DMS79 (cell line): ENCODE data around the gene ADNP.
"Not testable (repeated sequence)": the region's sequence is repeated elsewhere in the genome, so short reads cannot be mapped to it uniquely, and the experiment has no call there.

Experiments
- DNase-seq: peaks from one replicate; lab custom pipeline; 2025; lab: John Stamatoyannopoulos, UW

Gene ADNP

GRCh38 chr20:50931306-50932015, at the start of gene ADNP:
ADNP (minus strand) TSS chr20:50931437; CDS start chr20:50903996, 27,441 bp downstream.
- DNase-seq: peak; percentile 69

- DNase-seq: no peak
Observed at GRCh38 chr20:50980071-50980681, 48.9 kb upstream of the ADNP start.

GRCh38 chr20:50978533-50978932, 47.3 kb upstream of the ADNP start:
- DNase-seq: not testable (repeated sequence)

- DNase-seq: no peak
Observed at GRCh38 chr20:50977066-50978021, 46.1 kb upstream of the ADNP start.

GRCh38 chr20:50975701-50976330, 44.6 kb upstream of the ADNP start:
- DNase-seq: no peak

GRCh38 chr20:50969912-50970311, 38.7 kb upstream of the ADNP start:
- DNase-seq: no peak

GRCh38 chr20:50969435-50969834, 38.2 kb upstream of the ADNP start:
- no peak for DNase-seq

GRCh38 chr20:50968289-50968688, 37.1 kb upstream of the ADNP start:
- DNase-seq: no peak

GRCh38 chr20:50967586-50967985, 36.3 kb upstream of the ADNP start:
- no peak for DNase-seq

GRCh38 chr20:50959543-50960126, 28.4 kb upstream of the ADNP start:
- no peak for DNase-seq

GRCh38 chr20:50958615-50959542, 27.6 kb upstream of the ADNP start, which contains the start of gene MOCS3:
MOCS3 (plus strand) TSS chr20:50958818; CDS start chr20:50958843, 25 bp downstream.
- peak; percentile 87 for DNase-seq

- DNase-seq: peak; percentile 87
Observed at GRCh38 chr20:50957798-50958614, 26.8 kb upstream of the ADNP start, which contains the start of gene DPM1. DPM1 (minus strand) TSS chr20:50958532; CDS start chr20:50958523, 9 bp downstream.

- DNase-seq: no peak
Observed at GRCh38 chr20:50957276-50957675, 26.0 kb upstream of the ADNP start.

- DNase-seq: no peak
Observed at GRCh38 chr20:50953821-50954220, 22.6 kb upstream of the ADNP start.

GRCh38 chr20:50953196-50953595, 22.0 kb upstream of the ADNP start:
- no peak for DNase-seq

GRCh38 chr20:50948132-50948785, 17.0 kb upstream of the ADNP start:
- DNase-seq: no peak

GRCh38 chr20:50943069-50943468, 11.8 kb upstream of the ADNP start:
- no peak for DNase-seq

GRCh38 chr20:50933589-50933988, 2.4 kb upstream of the ADNP start:
- no peak for DNase-seq

GRCh38 chr20:50932691-50933280, 1.5 kb upstream of the ADNP start:
- DNase-seq: no peak
